Uterus (tissue), 4 donors: Measurements from ENCODE around the gene POLR2H. TPM values are rescaled to one million over a fixed set of nuclear protein-coding genes. Genes with fewer than 3 reads are reported as not detected.

ENCODE experiments used
- DNase-seq, 2 donors: peaks; one replicate each; pipeline ENCODE4 v3.0.0-alpha.2; 2019 to 2020
- H3K27ac ChIP-seq, 2 donors: fragments of 200-600 bp; sonication (generic); 1 replicate in 1 of 2; 2 replicates in 1 of 2; pipeline ENCODE4 v1.5.1; 2016 to 2018
- H3K27me3 ChIP-seq, 2 donors: fragments of 200-600 bp; sonication (generic); one replicate each; pipeline ENCODE4 v1.5.1; 2018 to 2019; ENCODE audit warnings: control low read depth in 1 of 2
- H3K36me3 ChIP-seq, 2 donors: fragments of 200-600 bp; sonication (generic); one replicate each; pipeline ENCODE4 v1.5.1; 2019; ENCODE audit warnings: control low read depth in 1 of 2
- H3K4me1 ChIP-seq, 2 donors: fragments of 200-600 bp; sonication (generic); one replicate each; pipeline ENCODE4 v1.5.1; 2018 to 2019; ENCODE audit warnings: control low read depth in 1 of 2
- H3K4me3 ChIP-seq, 2 donors: fragments of 200-600 bp; sonication (generic); 1 replicate in 1 of 2; 2 replicates in 1 of 2; pipeline ENCODE4 v1.5.1; 2018 to 2019; ENCODE audit warnings: mild to moderate bottlenecking in 1 of 2
- H3K9me3 ChIP-seq, 2 donors: fragments of 200-600 bp; sonication (generic); one replicate each; pipeline ENCODE4 v1.5.1; 2019; ENCODE audit warnings: control low read depth in 1 of 2
- CTCF ChIP-seq, 4 experiments: fragments of 200-600 bp in 2 of 4; fragments of 450-650 bp in 2 of 4; sonication (generic) in 2 of 4; IDR thresholded peaks; one replicate each; pipeline ENCODE4 v1.5.1; 2016 to 2019; ENCODE audit warnings: antibody characterized with exemption in 4 of 4, mild to moderate bottlenecking in 2 of 4, moderate library complexity in 1 of 4
- POLR2A ChIP-seq, 2 donors: fragments of 450-650 bp; IDR thresholded peaks; one replicate each; pipeline ENCODE4 v1.6.1; 2016; ENCODE audit warnings: antibody characterized with exemption in 2 of 2, mild to moderate bottlenecking in 1 of 2, moderate library complexity in 1 of 2
- intact Hi-C: fragments of 100-400 bp; cut with DNase I; formaldehyde crosslinking; loops from one replicate; pipeline ENCODE4 v1.15.1; 2023; ENCODE audit warnings: low total_unique reads
- total RNA-seq, 4 donors: library from RNA; depleted of rRNA in 3 of 4; stranded (reverse); fragments of >200 nt in 3 of 4; gene quantifications; one replicate each; pipeline versions ENCODE4 v1.1.0 to v1.2.4, GENCODE V29; 2014 to 2023
- donor health status: DM: yes; HTN: yes; CAD: no.

POLR2H gene
- total RNA-seq, 4 donors from 2014 or later = 52.8 to 103 (median 82.7) TPM

GRCh38 chr3:184353546-184353941 is 8.0 kb upstream of the POLR2H start:
- intact Hi-C loops = loop anchor here (5.0 kb wide), 1 partner anchor 51 kb away; no protein-coding TSS in a partner anchor
- Histone ChIP-seq H3K27ac (no peak overlapping the region), H3K36me3 (no peaks in the 10 kb centered on the region), H3K27me3 (no peaks in the 10 kb centered on the region), H3K4me1 (peaks cover 0 to 10% of the 10 kb centered on the region in 2 donors), H3K9me3 (no peaks in the 10 kb centered on the region), H3K4me3 (no peak overlapping the region)
- TF ChIP-seq CTCF (IDR thresholded peaks at IDR 0.05) (no peak), POLR2A (IDR thresholded peaks at IDR 0.05) (no peak)
- DNase-seq = no peak

GRCh38 chr3:184354121-184354728 is 7.3 kb upstream of the POLR2H start:
- DNase-seq = peak in 1 of 2 donors; percentile 47
- TF ChIP-seq CTCF (IDR thresholded peaks at IDR 0.05) (peak; percentile 41 to 63 (median 48)), POLR2A (IDR thresholded peaks at IDR 0.05) (no peak)
- peaks cover 0 to 10% of the 10 kb centered on the region in 2 donors for H3K4me1 ChIP-seq
- H3K4me3 ChIP-seq = no peak overlapping the region
- no peak overlapping the region for H3K27ac ChIP-seq
- H3K36me3 ChIP-seq = no peaks in the 10 kb centered on the region
- H3K27me3 ChIP-seq = no peaks in the 10 kb centered on the region
- intact Hi-C loops = loop anchor here (5.0 kb wide), 1 partner anchor 52 kb away; no protein-coding TSS in a partner anchor
- H3K9me3 ChIP-seq = no peaks in the 10 kb centered on the region

- Histone ChIP-seq H3K4me3 (no peak overlapping the region), H3K4me1 (peaks cover 0 to 10% of the 10 kb centered on the region in 2 donors), H3K27me3 (no peaks in the 10 kb centered on the region), H3K9me3 (no peaks in the 10 kb centered on the region), H3K27ac (no peak overlapping the region), H3K36me3 (no peaks in the 10 kb centered on the region)
- no peak for DNase-seq
- TF ChIP-seq CTCF (IDR thresholded peaks at IDR 0.05) (no peak), POLR2A (IDR thresholded peaks at IDR 0.05) (no peak)
- intact Hi-C loops = loop anchor here (5.0 kb wide), 1 partner anchor 52 kb away; no protein-coding TSS in a partner anchor
Observed at GRCh38 chr3:184354754-184355153, 6.8 kb upstream of the POLR2H start.

- DNase-seq = no peak
- Histone ChIP-seq H3K27ac (no peak overlapping the region), H3K27me3 (no peaks in the 10 kb centered on the region), H3K36me3 (no peaks in the 10 kb centered on the region), H3K4me1 (peaks cover 5 to 11% of the 10 kb centered on the region in 2 donors), H3K4me3 (no peak overlapping the region), H3K9me3 (no peaks in the 10 kb centered on the region)
- TF ChIP-seq CTCF (IDR thresholded peaks at IDR 0.05) (no peak), POLR2A (IDR thresholded peaks at IDR 0.05) (no peak)
- intact Hi-C loops = no loop called here
Observed at GRCh38 chr3:184355261-184356040, 6.1 kb upstream of the POLR2H start.
